Limb (tissue), 2 donors: ENCODE measurements around the gene NUDT14.

ENCODE experiments used
- DNase-seq, 2 donors: peaks; one replicate each; pipeline ENCODE4 v3.0.0-alpha.2; 2016; ENCODE audit errors: extremely low spot score in 2 of 2

Gene NUDT14

DNA sequence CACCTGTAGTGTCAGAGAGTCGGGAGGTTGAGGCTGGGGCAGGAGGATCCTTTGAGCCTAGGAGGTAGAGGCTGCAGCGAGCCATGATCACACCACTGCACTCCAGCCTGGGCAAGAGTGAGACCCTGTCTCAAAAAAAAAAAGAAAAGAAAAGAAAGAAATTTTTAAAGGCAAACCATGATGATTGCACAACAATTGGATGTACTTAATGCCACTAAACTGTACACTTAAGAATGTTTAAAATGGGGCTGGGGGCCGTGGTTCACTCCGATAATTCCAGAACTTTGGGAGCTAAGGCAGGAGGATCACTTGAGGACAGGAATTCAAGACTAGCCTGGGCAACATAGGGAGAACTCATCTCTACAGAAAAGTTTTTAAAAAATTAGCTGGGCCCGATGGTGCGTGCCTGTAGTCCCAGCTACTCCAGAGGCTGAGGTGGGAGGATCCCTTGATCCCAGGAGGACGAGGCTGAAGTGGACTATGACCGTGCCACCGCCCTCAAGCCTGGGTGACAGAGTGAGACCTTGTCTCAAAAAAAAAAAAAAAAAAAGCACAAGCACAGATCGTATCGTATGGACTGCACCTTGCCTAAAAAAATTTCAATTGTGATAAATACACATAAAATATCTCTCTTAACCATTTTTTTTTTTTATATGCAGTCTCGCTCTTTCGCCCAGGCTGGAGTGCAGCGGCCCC lies 45.3 kb downstream of the NUDT14 start:
- no peak for DNase-seq

DNA sequence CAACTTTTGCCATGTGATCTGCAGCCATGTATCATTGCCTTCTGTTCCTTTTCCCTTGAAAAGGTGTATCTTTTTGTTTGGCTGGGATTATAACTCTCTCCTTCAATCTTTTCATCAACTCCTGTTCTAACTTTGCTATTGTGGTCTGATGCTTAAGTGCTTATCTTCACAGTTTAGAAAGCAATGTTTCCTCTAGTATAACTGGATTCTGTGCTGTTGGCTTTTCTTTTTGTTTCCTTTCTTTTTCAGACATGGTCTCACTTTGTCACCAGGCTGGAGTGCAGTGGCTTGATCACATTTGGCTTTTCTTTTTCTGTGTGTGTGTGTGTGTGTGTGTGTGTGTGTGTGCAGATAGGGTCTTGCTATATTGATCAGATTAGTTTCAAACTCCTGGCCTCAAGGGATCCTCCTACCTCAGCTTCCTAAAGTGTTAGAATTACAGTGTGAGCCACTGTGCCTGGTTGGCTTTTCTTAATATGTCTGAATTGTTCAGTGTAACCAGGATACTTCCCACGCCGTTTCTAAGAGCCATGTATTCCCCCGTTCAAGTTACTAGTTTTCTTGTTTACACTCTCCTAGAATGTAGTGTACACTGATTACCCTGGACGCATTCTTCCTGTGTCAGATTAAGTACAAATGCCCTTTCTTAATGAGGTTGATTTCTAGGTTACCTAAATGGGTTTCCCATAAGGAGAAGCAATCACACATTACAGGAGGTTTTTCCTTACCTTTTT lies 48.0 kb downstream of the NUDT14 start:
- DNase-seq = no peak

DNA sequence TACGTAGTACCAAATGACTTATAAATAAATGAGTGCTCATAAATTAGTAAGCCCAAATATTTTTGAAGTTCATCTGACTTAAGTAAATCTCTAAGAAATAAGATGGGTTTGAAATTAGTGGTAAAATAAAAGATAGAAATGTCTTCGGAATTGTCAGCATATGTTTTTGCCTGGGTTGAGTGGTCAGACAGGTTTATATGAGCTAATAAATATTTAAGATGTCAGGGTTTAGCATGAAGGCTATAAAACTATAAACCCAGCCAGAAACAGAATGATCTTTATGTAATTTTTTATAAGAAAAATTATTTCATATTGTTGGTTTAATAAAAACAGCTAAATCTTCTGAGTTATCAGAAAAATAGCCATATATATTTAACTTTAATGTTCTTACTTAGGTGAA lies 49.9 kb downstream of the NUDT14 start:
- no peak for DNase-seq

DNA sequence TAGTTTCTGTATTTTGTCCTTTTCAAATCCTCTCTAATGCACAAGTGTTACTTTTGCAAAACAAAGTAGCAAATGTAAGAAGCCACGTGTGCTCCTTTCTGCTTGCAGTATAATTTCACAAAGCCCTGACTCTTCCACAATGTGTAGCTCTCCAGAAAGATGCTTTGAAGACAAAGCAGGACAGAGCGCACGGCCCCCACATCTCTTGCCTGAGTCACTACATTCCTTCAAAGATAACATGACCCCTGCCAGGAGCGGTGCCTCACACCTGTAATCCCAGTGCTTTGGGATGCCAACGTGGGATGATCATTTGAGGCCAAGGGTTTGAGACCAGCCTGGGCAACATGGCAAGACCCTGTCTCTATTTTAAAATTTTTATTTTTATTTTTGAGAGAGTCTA lies 53.1 kb downstream of the NUDT14 start:
- DNase-seq = no peak

DNA sequence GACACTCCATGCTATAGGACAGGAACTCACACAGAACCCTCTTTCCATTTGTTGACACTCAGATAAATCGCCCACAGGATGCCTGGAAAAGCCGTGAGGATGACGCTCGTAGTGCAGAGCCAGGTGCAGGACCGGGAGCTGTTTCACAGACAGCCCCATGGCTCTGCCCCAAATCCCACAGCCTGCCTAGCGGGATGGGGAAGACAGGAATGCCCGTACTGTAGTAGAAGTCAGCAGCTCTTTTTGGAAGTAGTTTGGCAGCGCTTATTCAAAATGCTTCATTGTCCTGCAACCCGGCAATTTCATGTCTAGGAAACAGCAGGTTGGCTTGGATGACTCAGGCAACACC lies 54.2 kb downstream of the NUDT14 start:
- DNase-seq = no peak

DNA sequence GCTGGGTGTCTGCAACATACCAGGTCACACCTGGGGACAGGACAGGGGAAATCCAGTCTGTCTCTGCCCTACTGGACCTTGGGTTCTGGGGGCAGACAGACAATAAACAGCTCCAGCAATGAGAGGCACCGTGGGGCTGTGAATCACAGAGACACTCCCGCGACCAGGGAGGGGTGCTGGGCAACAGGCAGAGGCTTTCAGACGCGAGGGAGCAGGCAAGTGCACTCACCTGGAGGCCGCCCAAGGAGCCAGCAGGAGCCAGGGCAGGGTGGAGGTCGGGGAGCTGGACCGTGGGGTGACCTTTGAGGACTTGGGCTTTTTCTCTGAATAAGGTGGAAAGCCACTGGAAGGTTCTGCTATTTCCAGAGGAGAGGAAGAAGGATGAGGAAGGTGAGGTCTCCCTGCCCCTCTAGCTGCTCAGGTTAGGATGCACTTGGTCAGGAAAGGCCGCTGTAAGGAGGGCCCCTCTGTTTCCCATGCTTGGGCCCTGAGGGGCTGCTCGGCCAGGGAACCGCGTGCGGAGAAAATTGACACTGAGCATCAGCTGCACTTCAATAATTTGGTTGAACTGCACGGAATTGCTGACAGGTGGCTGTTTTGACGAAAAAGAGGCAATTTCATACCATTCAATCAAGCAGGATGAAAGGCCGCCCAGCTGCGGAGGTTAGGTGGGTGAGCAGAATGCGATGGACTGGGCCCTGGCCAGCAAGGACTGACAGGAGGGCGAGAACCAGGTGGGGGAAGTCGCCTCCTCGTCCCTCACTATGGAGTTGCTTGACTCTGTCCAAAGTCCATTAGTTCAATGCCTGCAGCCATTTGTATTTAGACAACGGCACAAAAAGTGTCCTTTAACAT lies 54.8 kb downstream of the NUDT14 start:
- DNase-seq = no peak

DNA sequence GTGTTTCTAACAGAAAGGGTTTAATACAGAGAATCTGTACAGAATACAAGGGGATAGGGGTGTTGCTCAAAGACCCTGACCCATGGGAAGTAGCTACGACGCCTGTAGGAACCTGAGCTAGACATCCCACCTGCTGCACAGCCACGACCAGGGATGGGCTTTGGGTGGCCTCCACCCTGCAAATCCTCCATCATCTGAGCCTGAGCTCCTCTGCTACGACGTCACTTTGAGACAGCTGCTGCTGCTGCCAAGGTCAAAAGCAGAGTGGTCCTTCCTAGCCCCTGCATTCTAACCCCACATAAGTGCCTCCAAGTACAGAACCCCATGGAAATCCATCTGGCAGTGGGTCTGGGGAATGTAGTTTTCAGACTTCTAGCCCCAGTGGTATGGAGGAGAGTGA lies 56.3 kb downstream of the NUDT14 start:
- no peak for DNase-seq

DNA sequence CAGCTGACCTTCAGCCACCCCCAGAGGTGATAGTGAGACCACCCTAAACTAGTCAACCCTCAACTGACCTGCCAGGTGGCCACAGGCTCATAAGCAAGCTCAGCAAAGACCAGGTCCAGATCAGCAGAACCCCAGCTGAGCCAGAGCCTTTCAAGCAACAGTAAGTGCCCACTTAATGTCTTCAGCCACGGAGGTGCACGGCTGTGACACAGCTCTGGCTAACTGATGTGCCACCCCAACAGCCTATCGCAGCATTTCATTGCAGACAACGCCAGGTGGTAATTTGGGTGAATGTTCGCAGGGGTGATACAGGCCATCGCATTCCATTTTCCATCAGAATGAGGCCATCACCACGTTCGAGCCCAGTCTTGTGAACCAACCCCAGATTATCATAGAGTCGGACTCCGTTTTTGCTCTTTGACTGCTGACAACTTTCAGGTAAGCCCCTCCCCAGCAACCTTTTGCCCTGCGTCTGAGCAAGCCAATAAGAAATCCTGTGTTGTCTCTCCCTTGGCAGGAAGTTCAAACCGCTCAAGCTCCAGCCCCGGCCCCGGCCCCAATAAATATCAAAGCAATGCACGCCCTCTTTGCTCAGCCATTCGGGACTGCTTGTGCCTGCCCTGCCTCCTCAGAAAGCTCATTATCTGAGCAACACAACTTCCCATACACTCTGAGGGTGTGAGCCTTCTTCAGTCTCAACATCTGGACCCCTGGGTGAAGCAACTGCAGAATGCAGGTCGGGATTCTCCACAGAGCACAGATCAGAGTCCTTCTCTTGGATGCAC lies 56.9 kb downstream of the NUDT14 start:
- no peak for DNase-seq

DNA sequence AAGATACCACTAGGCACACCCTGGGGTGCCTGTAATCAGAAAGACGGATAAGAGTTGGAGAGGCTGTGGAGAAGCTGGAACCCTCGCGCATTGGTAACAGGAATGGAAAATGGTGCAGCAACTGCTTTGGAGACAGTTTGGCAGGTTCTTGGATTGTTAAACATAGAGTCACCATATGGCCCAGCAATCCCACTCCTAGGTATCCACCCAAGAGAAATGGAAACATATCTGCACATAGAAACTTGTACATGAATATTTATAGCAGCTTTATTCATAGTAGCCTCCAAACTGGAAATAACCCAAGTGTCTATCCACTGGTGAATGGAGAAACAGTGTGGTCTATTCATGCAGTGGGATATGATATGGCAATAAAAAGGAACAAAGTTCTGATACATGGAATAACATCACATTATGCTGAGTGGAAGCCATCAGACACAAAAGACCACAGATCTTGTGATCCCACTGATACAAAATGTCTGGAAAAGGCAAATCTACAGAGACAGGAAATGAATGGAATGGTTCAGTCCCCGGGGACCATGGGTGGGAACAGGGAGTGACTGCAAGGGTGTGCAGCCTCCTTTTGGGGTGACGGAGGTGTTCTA lies 57.9 kb downstream of the NUDT14 start:
- no peak for DNase-seq
